ENCODE measurements around the gene ZNF91.
"Not testable (repeated sequence)": the region's sequence is repeated elsewhere in the genome, so short reads cannot be mapped to it uniquely, and the experiment has no call there.

Gene ZNF91
- 172 to 208 (median 179) reads per million in 3 donors for total RNA-seq

- Histone ChIP-seq H3K27ac (ENCODE audit: insufficient read depth, low read length, poor library complexity, severe bottlenecking) (peak within 1 kb of the TSS; percentile 95), H3K4me1 (ENCODE audit: control insufficient read depth, insufficient read depth, low read length, poor library complexity, severe bottlenecking) (peaks cover 15% of the 10 kb centered on the region), H3K27me3 (replicated peaks; ENCODE audit: control insufficient read depth, insufficient read depth, low read length, poor library complexity, severe bottlenecking) (no peaks in the 10 kb centered on the region), H3K36me3 (ENCODE audit: control insufficient read depth, insufficient read depth, low read length) (no peaks in the 10 kb centered on the region), H3K9me3 (ENCODE audit: control insufficient read depth, low read length) (no peaks in the 10 kb centered on the region), H3K4me3 (ENCODE audit: insufficient read depth, low read depth, low read length, poor library complexity, severe bottlenecking) (peak within 1 kb of the TSS; percentile 93)
- peak; percentile 83 to 87 (median 86) for DNase-seq
These were observed at the start of gene ZNF91 for GRCh38 chr19:23395041-23395721. TSS of gene ZNF91 (minus strand) at chr19:23395471. CDS start at chr19:23395354, 117 bp downstream.

GRCh38 chr19:23440791-23441190, 45.5 kb upstream of the ZNF91 start:
- H3K4me1 ChIP-seq (ENCODE audit: control insufficient read depth, insufficient read depth, low read length, poor library complexity, severe bottlenecking), result no peaks in the 10 kb centered on the region
- H3K36me3 ChIP-seq (ENCODE audit: control insufficient read depth, insufficient read depth, low read length), result no peaks in the 10 kb centered on the region
- H3K27ac ChIP-seq (ENCODE audit: insufficient read depth, low read length, poor library complexity, severe bottlenecking), result no peak overlapping the region
- H3K9me3 ChIP-seq (ENCODE audit: control insufficient read depth, low read length), result no peaks in the 10 kb centered on the region
- no peaks in the 10 kb centered on the region for H3K27me3 ChIP-seq (replicated peaks; ENCODE audit: control insufficient read depth, insufficient read depth, low read length, poor library complexity, severe bottlenecking)
- DNase-seq, result no peak
- no peak overlapping the region for H3K4me3 ChIP-seq (ENCODE audit: insufficient read depth, low read depth, low read length, poor library complexity, severe bottlenecking)

- H3K4me1 ChIP-seq (ENCODE audit: control insufficient read depth, insufficient read depth, low read length, poor library complexity, severe bottlenecking), result no peaks in the 10 kb centered on the region
- H3K27me3 ChIP-seq (replicated peaks; ENCODE audit: control insufficient read depth, insufficient read depth, low read length, poor library complexity, severe bottlenecking), result no peaks in the 10 kb centered on the region
- no peaks in the 10 kb centered on the region for H3K36me3 ChIP-seq (ENCODE audit: control insufficient read depth, insufficient read depth, low read length)
- no peak overlapping the region for H3K4me3 ChIP-seq (ENCODE audit: insufficient read depth, low read depth, low read length, poor library complexity, severe bottlenecking)
- DNase-seq, result no peak
- H3K9me3 ChIP-seq (ENCODE audit: control insufficient read depth, low read length), result no peaks in the 10 kb centered on the region
- no peak overlapping the region for H3K27ac ChIP-seq (ENCODE audit: insufficient read depth, low read length, poor library complexity, severe bottlenecking)
These were observed 44.9 kb upstream of the ZNF91 start for GRCh38 chr19:23440207-23440606.

- H3K4me3 ChIP-seq (ENCODE audit: insufficient read depth, low read depth, low read length, poor library complexity, severe bottlenecking), result no peak overlapping the region
- no peak for DNase-seq
- no peak overlapping the region for H3K27ac ChIP-seq (ENCODE audit: insufficient read depth, low read length, poor library complexity, severe bottlenecking)
- H3K36me3 ChIP-seq (ENCODE audit: control insufficient read depth, insufficient read depth, low read length), result no peaks in the 10 kb centered on the region
- H3K9me3 ChIP-seq (ENCODE audit: control insufficient read depth, low read length), result no peaks in the 10 kb centered on the region
- H3K27me3 ChIP-seq (replicated peaks; ENCODE audit: control insufficient read depth, insufficient read depth, low read length, poor library complexity, severe bottlenecking), result no peaks in the 10 kb centered on the region
- no peaks in the 10 kb centered on the region for H3K4me1 ChIP-seq (ENCODE audit: control insufficient read depth, insufficient read depth, low read length, poor library complexity, severe bottlenecking)
These were observed 44.4 kb upstream of the ZNF91 start for GRCh38 chr19:23439623-23440022.

DNA sequence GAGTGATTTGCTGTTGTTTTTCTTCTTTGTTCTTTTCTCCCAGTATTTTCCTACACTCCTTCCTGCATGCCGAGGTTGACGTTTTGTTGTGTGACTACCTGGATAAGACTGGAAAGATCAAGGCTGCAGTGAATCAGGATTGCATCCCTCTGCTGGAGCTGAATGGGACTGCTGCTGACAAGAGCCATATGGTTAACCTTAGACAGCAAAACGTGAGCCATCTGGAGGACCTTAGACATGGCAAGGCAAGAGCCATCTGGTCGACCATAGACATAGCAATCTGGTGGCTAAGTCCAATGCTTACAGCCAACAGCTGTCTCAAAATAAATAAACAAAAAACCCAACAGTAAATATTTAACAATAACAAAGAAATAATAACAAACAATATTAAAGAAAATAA, 42.6 kb upstream of the ZNF91 start:
- H3K4me1 ChIP-seq (ENCODE audit: control insufficient read depth, insufficient read depth, low read length, poor library complexity, severe bottlenecking), result no peaks in the 10 kb centered on the region
- H3K27ac ChIP-seq (ENCODE audit: insufficient read depth, low read length, poor library complexity, severe bottlenecking), result no peak overlapping the region
- H3K9me3 ChIP-seq (ENCODE audit: control insufficient read depth, low read length), result no peaks in the 10 kb centered on the region
- no peak overlapping the region for H3K4me3 ChIP-seq (ENCODE audit: insufficient read depth, low read depth, low read length, poor library complexity, severe bottlenecking)
- no peaks in the 10 kb centered on the region for H3K27me3 ChIP-seq (replicated peaks; ENCODE audit: control insufficient read depth, insufficient read depth, low read length, poor library complexity, severe bottlenecking)
- no peaks in the 10 kb centered on the region for H3K36me3 ChIP-seq (ENCODE audit: control insufficient read depth, insufficient read depth, low read length)
- DNase-seq, result no peak

DNA sequence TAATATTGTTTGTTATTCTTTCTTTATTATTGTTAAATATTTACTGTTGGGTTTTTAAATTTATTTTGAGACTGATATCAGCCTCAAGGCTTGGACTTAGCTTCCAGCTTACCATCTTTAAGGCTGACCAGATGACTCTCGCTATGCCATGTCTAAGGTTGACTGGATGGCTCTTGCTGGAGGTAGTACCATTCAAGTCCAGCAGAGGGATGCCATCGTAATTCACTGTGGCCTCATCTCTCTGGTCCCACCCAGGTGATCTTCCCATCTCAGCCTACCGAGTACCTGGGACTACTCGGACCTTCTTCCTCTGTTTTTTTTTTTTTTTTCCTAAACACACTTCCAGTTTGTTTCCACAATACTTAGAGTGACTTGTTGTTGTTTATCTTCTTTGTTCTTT, 41.7 kb upstream of the ZNF91 start:
- Histone ChIP-seq H3K4me1 (ENCODE audit: control insufficient read depth, insufficient read depth, low read length, poor library complexity, severe bottlenecking) (no peaks in the 10 kb centered on the region), H3K27me3 (replicated peaks; ENCODE audit: control insufficient read depth, insufficient read depth, low read length, poor library complexity, severe bottlenecking) (no peaks in the 10 kb centered on the region), H3K9me3 (ENCODE audit: control insufficient read depth, low read length) (no peaks in the 10 kb centered on the region), H3K4me3 (ENCODE audit: insufficient read depth, low read depth, low read length, poor library complexity, severe bottlenecking) (no peak overlapping the region), H3K36me3 (ENCODE audit: control insufficient read depth, insufficient read depth, low read length) (no peaks in the 10 kb centered on the region), H3K27ac (ENCODE audit: insufficient read depth, low read length, poor library complexity, severe bottlenecking) (no peak overlapping the region)
- no peak for DNase-seq

GRCh38 chr19:23436318-23436717, 41.0 kb upstream of the ZNF91 start:
- H3K9me3 ChIP-seq (ENCODE audit: control insufficient read depth, low read length), result no peaks in the 10 kb centered on the region
- H3K27ac ChIP-seq (ENCODE audit: insufficient read depth, low read length, poor library complexity, severe bottlenecking), result no peak overlapping the region
- no peak overlapping the region for H3K4me3 ChIP-seq (ENCODE audit: insufficient read depth, low read depth, low read length, poor library complexity, severe bottlenecking)
- no peaks in the 10 kb centered on the region for H3K36me3 ChIP-seq (ENCODE audit: control insufficient read depth, insufficient read depth, low read length)
- no peaks in the 10 kb centered on the region for H3K4me1 ChIP-seq (ENCODE audit: control insufficient read depth, insufficient read depth, low read length, poor library complexity, severe bottlenecking)
- no peaks in the 10 kb centered on the region for H3K27me3 ChIP-seq (replicated peaks; ENCODE audit: control insufficient read depth, insufficient read depth, low read length, poor library complexity, severe bottlenecking)
- no peak for DNase-seq

- DNase-seq, result no peak
- H3K9me3 ChIP-seq (ENCODE audit: control insufficient read depth, low read length), result no peaks in the 10 kb centered on the region
- H3K27ac ChIP-seq (ENCODE audit: insufficient read depth, low read length, poor library complexity, severe bottlenecking), result no peak overlapping the region
- H3K4me1 ChIP-seq (ENCODE audit: control insufficient read depth, insufficient read depth, low read length, poor library complexity, severe bottlenecking), result no peaks in the 10 kb centered on the region
- no peaks in the 10 kb centered on the region for H3K27me3 ChIP-seq (replicated peaks; ENCODE audit: control insufficient read depth, insufficient read depth, low read length, poor library complexity, severe bottlenecking)
- no peaks in the 10 kb centered on the region for H3K36me3 ChIP-seq (ENCODE audit: control insufficient read depth, insufficient read depth, low read length)
- H3K4me3 ChIP-seq (ENCODE audit: insufficient read depth, low read depth, low read length, poor library complexity, severe bottlenecking), result no peak overlapping the region
These were observed 25.6 kb upstream of the ZNF91 start for GRCh38 chr19:23420824-23421223.

- H3K4me1 ChIP-seq (ENCODE audit: control insufficient read depth, insufficient read depth, low read length, poor library complexity, severe bottlenecking); H3K4me3 ChIP-seq (ENCODE audit: insufficient read depth, low read depth, low read length, poor library complexity, severe bottlenecking); H3K27ac ChIP-seq (ENCODE audit: insufficient read depth, low read length, poor library complexity, severe bottlenecking); DNase-seq; H3K27me3 ChIP-seq (replicated peaks; ENCODE audit: control insufficient read depth, insufficient read depth, low read length, poor library complexity, severe bottlenecking); H3K36me3 ChIP-seq (ENCODE audit: control insufficient read depth, insufficient read depth, low read length); H3K9me3 ChIP-seq (ENCODE audit: control insufficient read depth, low read length): not testable (repeated sequence)
These were observed 24.0 kb upstream of the ZNF91 start for GRCh38 chr19:23419261-23419660.

DNA sequence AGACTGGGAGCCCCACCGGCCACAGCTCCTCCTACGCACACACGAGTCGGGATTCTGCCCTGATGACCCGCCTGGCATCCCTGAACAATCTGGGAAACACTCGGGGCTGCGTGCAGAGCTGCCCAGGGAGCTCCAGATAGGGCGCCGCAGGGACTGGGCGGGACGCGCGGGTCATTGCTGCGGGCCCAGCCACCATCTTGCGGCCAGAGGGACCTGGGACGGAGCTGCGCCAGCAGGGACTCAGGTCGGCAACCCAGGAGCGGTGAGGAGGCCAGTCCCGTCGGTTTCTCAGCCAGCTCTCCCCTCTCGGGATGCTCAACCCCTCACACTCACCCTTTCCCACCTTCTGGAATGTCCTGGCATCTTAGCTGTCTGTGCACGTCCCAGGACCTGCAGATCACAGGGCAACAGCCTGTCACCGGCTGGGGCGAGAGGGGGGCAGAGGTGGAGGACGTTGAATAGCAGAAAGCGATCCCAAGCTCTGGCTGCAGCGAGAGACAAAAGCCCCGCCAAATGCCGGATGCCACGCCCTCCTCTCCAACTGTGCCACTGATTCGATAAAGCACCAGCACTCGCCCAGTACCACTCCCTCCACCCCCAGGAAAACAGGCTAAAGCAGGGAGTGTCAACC, 20.4 kb upstream of the ZNF91 start:
- no peaks in the 10 kb centered on the region for H3K4me1 ChIP-seq (ENCODE audit: control insufficient read depth, insufficient read depth, low read length, poor library complexity, severe bottlenecking)
- no peak overlapping the region for H3K27ac ChIP-seq (ENCODE audit: insufficient read depth, low read length, poor library complexity, severe bottlenecking)
- H3K9me3 ChIP-seq (ENCODE audit: control insufficient read depth, low read length), result no peaks in the 10 kb centered on the region
- H3K36me3 ChIP-seq (ENCODE audit: control insufficient read depth, insufficient read depth, low read length), result no peaks in the 10 kb centered on the region
- peaks cover 5% of the 10 kb centered on the region for H3K27me3 ChIP-seq (replicated peaks; ENCODE audit: control insufficient read depth, insufficient read depth, low read length, poor library complexity, severe bottlenecking)
- peak overlapping the region; percentile 57 for H3K4me3 ChIP-seq (ENCODE audit: insufficient read depth, low read depth, low read length, poor library complexity, severe bottlenecking)
- DNase-seq, result no peak
